DND-41 (cell line): ENCODE results near the gene KRT77.

Experiments
- ATAC-seq: fragments of 200-7000 bp; cut with Tn5 transposase; 3 replicates; pipeline ENCODE4 v1.9.1; 2021; ENCODE audit warnings: low read depth; ENCODE audit not compliant: insufficient read depth
- DNase-seq: peaks from one replicate; pipeline ENCODE4 v3.0.0-alpha.2; 2020
- H2AFZ ChIP-seq: 2 replicates; pipeline ENCODE4 v1.6.0; 2012; ENCODE audit warnings: low read depth, low read length
- H3K27ac ChIP-seq: 2 replicates; pipeline ENCODE4 v1.5.1; 2012; ENCODE audit warnings: low read length, inconsistent platforms
- H3K27me3 ChIP-seq: fragments of 200-600 bp; sonication (generic); 2 replicates; pipeline ENCODE4 v1.6.0; 2012; ENCODE audit warnings: low read length, mild to moderate bottlenecking, inconsistent platforms; ENCODE audit not compliant: insufficient read depth, poor library complexity
- H3K36me3 ChIP-seq: 2 replicates; pipeline ENCODE4 v1.5.1; 2012; ENCODE audit warnings: low read length, inconsistent platforms; ENCODE audit not compliant: insufficient read depth
- H3K4me1 ChIP-seq: 2 replicates; pipeline ENCODE4 v1.5.1; 2012; ENCODE audit warnings: mild to moderate bottlenecking, low read length; ENCODE audit not compliant: insufficient read depth
- H3K4me2 ChIP-seq: 2 replicates; pipeline ENCODE4 v1.6.0; 2012; ENCODE audit warnings: mild to moderate bottlenecking, moderate library complexity, low read length, inconsistent platforms; ENCODE audit not compliant: insufficient read depth
- H3K4me3 ChIP-seq, 2 experiments: fragments of 200-600 bp in 1 of 2; shearing (Covaris generic) in 1 of 2; 2 replicates each; pipeline ENCODE4 v1.5.1; 2012 to 2016; ENCODE audit warnings: inconsistent platforms in 2 of 2, low read length in 2 of 2, mild to moderate bottlenecking in 2 of 2, low read depth in 1 of 2, moderate library complexity in 1 of 2
- H3K79me2 ChIP-seq: 2 replicates; pipeline ENCODE4 v1.6.0; 2012; ENCODE audit warnings: low read length, inconsistent platforms; ENCODE audit not compliant: insufficient read depth
- H3K9ac ChIP-seq: 2 replicates; pipeline ENCODE4 v1.6.0; 2012; ENCODE audit warnings: low read depth, mild to moderate bottlenecking, inconsistent platforms, low read length, moderate library complexity
- H3K9me3 ChIP-seq: 2 replicates; pipeline ENCODE4 v1.5.1; 2012; ENCODE audit warnings: low read length, moderate library complexity, mild to moderate bottlenecking, inconsistent platforms; ENCODE audit not compliant: insufficient read depth, severe bottlenecking
- H4K20me1 ChIP-seq: 2 replicates; pipeline ENCODE4 v1.6.0; 2012; ENCODE audit warnings: low read length; ENCODE audit not compliant: insufficient read depth
- CTCF ChIP-seq: IDR thresholded peaks from 2 replicates; pipeline ENCODE4 v1.5.1; 2012; ENCODE audit warnings: borderline replicate concordance, low read length, moderate library complexity, mild to moderate bottlenecking; ENCODE audit not compliant: poor library complexity, severe bottlenecking; ENCODE audit errors: extremely low read depth
- EZH2 ChIP-seq: IDR thresholded peaks from 3 replicates; pipeline ENCODE4 v1.6.1; 2012; ENCODE audit warnings: borderline replicate concordance, low read depth, mild to moderate bottlenecking, moderate library complexity, low read length, inconsistent platforms; ENCODE audit not compliant: severe bottlenecking

The KRT77 gene

GRCh38 chr12:52749827-52750226 is 46.5 kb upstream of the KRT77 start:
- TF ChIP-seq EZH2 = no peak
- TF ChIP-seq CTCF = no peak
- no peak overlapping the region for H3K4me3 ChIP-seq
- no peak overlapping the region for H3K27ac ChIP-seq
- H2AFZ ChIP-seq = no peak overlapping the region
- no peaks in the 10 kb centered on the region for H3K4me1 ChIP-seq
- ATAC-seq (no peak), DNase-seq (no peak)
- no peaks in the 10 kb centered on the region for H3K9me3 ChIP-seq
- no peak overlapping the region for H3K9ac ChIP-seq
- H3K27me3 ChIP-seq = no peaks in the 10 kb centered on the region
- no peaks in the 10 kb centered on the region for H3K36me3 ChIP-seq
- no peaks in the 10 kb centered on the region for H3K79me2 ChIP-seq
- H3K4me2 ChIP-seq = no peak overlapping the region
- no peaks in the 10 kb centered on the region for H4K20me1 ChIP-seq

GRCh38 chr12:52748578-52748977 is 45.3 kb upstream of the KRT77 start:
- ATAC-seq (no peak; the same call in 2 of the 3 replicates), DNase-seq (no peak)
- Histone ChIP-seq H3K9ac (no peak overlapping the region), H3K79me2 (no peaks in the 10 kb centered on the region), H3K4me1 (no peaks in the 10 kb centered on the region), H3K27ac (no peak overlapping the region), H3K4me3 (no peak overlapping the region), H4K20me1 (no peaks in the 10 kb centered on the region), H3K36me3 (no peaks in the 10 kb centered on the region), H2AFZ (no peak overlapping the region), H3K4me2 (no peak overlapping the region), H3K9me3 (no peaks in the 10 kb centered on the region), H3K27me3 (no peaks in the 10 kb centered on the region)
- TF ChIP-seq CTCF (no peak), EZH2 (no peak)

- Histone ChIP-seq H3K4me3 (no peak overlapping the region), H4K20me1 (peaks cover 7% of the 10 kb centered on the region; the same call in 1 of the 2 replicates), H3K79me2 (no peaks in the 10 kb centered on the region), H3K36me3 (no peaks in the 10 kb centered on the region), H3K4me2 (no peak overlapping the region), H3K9ac (no peak overlapping the region), H3K27me3 (no peaks in the 10 kb centered on the region), H3K4me1 (no peaks in the 10 kb centered on the region), H2AFZ (no peak overlapping the region), H3K9me3 (no peaks in the 10 kb centered on the region), H3K27ac (no peak overlapping the region)
- TF ChIP-seq EZH2 (no peak), CTCF (no peak)
- no peak for ATAC-seq
- no peak for DNase-seq
Observed at GRCh38 chr12:52745554-52745953, 42.2 kb upstream of the KRT77 start.

- Histone ChIP-seq H2AFZ (no peak overlapping the region), H3K4me1 (no peaks in the 10 kb centered on the region), H3K9me3 (no peaks in the 10 kb centered on the region), H3K36me3 (no peaks in the 10 kb centered on the region), H3K27me3 (peaks cover 2% of the 10 kb centered on the region), H4K20me1 (peaks cover 7% of the 10 kb centered on the region; the same call in 1 of the 2 replicates), H3K4me3 (no peak overlapping the region), H3K27ac (no peak overlapping the region), H3K79me2 (no peaks in the 10 kb centered on the region), H3K4me2 (no peak overlapping the region), H3K9ac (no peak overlapping the region)
- DNase-seq = no peak
- no peak for ATAC-seq
- TF ChIP-seq EZH2 = no peak
- no peak for TF ChIP-seq CTCF
Observed at GRCh38 chr12:52744493-52745156, 41.3 kb upstream of the KRT77 start.
